Liver (tissue), 3 donors: Measurements from ENCODE around the gene ZSWIM6.

Experiments used
- JUND ChIP-seq, 2 donors: IDR thresholded peaks; 2 replicates each; pipeline ENCODE4 v1.6.1; 2016; ENCODE audit warnings: antibody characterized with exemption in 2 of 2
- TF ChIP-seq, protein P1 (sequence below): fragments of 150-350 bp; IDR thresholded peaks from 2 replicates; pipeline ENCODE4 v1.5.1; 2017; ENCODE audit warnings: improper control_type of control experiment, low read depth, low read length; ENCODE audit not compliant: missing input control
- donor health status: healthy.
- donor health status: healthy.

DNA sequence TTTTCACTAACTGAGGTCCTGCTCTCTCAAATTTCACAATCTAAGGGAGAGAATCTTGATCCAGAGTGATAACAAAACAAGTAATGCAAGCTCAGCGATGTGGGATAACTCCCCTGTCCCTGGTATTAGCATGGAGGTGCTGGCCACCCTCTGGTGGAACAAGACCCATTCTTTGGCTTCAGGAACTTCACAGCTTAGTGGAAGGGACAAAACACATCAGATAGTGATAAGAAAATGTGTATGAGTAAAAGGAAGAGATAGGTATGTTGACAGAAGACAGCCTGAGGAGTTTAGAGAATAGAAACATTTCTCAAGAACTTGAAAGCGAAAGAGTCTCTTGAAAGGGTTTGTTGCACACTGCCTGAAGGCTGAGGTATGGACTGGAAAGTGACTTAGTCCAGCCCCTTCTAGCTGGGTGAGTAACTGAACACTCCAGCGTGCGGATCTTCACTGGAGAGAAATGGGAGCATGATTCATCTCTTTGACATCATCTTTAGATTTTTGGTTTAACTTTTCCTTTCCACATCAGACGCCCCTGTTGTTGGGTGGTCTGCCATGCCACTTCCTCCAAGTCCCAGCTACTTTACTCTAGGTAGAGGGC, 25.4 kb upstream of the ZSWIM6 start:
- TF ChIP-seq, protein P1, sequence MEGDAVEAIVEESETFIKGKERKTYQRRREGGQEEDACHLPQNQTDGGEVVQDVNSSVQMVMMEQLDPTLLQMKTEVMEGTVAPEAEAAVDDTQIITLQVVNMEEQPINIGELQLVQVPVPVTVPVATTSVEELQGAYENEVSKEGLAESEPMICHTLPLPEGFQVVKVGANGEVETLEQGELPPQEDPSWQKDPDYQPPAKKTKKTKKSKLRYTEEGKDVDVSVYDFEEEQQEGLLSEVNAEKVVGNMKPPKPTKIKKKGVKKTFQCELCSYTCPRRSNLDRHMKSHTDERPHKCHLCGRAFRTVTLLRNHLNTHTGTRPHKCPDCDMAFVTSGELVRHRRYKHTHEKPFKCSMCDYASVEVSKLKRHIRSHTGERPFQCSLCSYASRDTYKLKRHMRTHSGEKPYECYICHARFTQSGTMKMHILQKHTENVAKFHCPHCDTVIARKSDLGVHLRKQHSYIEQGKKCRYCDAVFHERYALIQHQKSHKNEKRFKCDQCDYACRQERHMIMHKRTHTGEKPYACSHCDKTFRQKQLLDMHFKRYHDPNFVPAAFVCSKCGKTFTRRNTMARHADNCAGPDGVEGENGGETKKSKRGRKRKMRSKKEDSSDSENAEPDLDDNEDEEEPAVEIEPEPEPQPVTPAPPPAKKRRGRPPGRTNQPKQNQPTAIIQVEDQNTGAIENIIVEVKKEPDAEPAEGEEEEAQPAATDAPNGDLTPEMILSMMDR = no peak
- TF ChIP-seq JUND (IDR thresholded peaks at IDR 0.05) = no peak
